ENCODE measurements around the gene CDK18.

Gene CDK18

DNA sequence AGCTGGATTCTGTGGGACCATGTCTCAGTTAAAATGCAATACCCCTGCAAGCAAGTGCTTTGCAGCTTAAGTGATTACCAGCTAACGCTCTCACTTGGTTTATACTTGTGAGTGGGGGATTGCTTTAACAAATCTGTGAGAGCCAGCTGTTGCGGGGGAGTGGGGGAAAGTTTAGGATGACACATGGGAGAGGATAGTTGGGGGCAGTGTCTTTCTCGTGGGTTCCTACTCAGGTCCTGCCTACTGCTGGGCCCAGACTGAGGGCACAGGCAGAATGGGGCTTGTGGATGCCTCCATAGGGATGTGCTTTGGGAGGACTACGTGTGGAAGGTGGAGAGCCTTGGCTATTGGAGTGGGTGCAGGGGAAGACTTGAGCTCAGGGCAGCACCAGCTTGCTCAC, 67.3 kb downstream of the CDK18 start:
- no peak overlapping the region for H3K27ac ChIP-seq
- TF ChIP-seq, protein P1, sequence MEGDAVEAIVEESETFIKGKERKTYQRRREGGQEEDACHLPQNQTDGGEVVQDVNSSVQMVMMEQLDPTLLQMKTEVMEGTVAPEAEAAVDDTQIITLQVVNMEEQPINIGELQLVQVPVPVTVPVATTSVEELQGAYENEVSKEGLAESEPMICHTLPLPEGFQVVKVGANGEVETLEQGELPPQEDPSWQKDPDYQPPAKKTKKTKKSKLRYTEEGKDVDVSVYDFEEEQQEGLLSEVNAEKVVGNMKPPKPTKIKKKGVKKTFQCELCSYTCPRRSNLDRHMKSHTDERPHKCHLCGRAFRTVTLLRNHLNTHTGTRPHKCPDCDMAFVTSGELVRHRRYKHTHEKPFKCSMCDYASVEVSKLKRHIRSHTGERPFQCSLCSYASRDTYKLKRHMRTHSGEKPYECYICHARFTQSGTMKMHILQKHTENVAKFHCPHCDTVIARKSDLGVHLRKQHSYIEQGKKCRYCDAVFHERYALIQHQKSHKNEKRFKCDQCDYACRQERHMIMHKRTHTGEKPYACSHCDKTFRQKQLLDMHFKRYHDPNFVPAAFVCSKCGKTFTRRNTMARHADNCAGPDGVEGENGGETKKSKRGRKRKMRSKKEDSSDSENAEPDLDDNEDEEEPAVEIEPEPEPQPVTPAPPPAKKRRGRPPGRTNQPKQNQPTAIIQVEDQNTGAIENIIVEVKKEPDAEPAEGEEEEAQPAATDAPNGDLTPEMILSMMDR (conservative IDR thresholded peaks at IDR 0.05): no peak

DNA sequence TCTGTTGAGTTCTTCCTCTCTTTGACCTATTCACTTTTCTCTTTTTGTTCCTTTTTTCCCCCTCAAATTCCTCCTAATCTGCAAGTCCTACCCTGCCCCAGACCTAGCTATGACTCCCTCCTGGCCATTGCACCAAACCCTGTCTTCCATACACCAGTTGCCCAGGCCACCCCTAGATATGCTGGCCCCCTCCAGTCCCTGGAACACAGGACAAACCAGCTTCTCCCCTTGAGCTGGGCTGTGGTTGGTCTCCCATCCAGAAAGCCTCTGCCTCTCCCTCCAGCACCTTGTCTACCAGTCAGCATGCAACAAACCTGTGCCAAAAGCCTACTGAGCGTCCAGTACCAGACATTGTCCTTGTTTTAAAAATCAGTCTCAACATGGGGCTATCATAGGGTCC, 68.0 kb downstream of the CDK18 start:
- TF ChIP-seq, protein P1 (conservative IDR thresholded peaks at IDR 0.05): no peak

DNA sequence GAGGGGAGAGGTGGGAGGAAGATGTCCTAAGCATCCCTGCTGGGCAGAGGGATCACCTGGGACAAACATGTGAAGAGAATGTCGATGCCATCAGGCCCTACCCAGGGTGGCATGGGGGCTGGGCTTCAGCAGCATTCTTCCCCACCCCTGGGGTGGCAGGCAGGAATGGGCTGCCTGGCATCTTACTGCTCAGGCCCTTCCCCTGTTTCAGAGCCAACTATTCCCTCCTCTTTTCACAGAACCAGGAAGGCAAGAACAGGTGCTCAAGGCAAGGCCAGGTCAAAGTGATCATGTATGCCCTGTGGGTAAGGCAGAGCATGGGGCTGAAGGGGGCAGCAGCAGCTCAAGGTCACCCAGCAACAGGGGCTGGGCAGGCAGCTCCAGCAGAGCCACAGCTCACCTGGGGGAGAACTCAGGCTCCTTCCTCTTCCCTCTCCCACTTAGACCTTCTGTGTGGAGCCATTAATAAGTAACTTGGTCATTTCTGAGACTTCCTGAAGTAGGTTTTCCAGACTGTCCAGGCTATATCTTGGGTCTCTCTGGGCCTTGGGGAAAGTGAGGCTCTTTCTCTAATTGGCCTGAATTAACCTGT, 70.9 kb downstream of the CDK18 start:
- no peak overlapping the region; the same call in 1 of the 2 replicates for H3K27ac ChIP-seq
- TF ChIP-seq, protein P1 (conservative IDR thresholded peaks at IDR 0.05): no peak

More for the DNA sequence above, 68.0 kb downstream of the CDK18 start:
- no peak overlapping the region for H3K27ac ChIP-seq

- no peak overlapping the region; the same call in 1 of the 2 replicates for H3K27ac ChIP-seq
- TF ChIP-seq, protein P1 (conservative IDR thresholded peaks at IDR 0.05): no peak
Observed at GRCh38 chr1:205576011-205576410, 71.5 kb downstream of the CDK18 start.

DNA sequence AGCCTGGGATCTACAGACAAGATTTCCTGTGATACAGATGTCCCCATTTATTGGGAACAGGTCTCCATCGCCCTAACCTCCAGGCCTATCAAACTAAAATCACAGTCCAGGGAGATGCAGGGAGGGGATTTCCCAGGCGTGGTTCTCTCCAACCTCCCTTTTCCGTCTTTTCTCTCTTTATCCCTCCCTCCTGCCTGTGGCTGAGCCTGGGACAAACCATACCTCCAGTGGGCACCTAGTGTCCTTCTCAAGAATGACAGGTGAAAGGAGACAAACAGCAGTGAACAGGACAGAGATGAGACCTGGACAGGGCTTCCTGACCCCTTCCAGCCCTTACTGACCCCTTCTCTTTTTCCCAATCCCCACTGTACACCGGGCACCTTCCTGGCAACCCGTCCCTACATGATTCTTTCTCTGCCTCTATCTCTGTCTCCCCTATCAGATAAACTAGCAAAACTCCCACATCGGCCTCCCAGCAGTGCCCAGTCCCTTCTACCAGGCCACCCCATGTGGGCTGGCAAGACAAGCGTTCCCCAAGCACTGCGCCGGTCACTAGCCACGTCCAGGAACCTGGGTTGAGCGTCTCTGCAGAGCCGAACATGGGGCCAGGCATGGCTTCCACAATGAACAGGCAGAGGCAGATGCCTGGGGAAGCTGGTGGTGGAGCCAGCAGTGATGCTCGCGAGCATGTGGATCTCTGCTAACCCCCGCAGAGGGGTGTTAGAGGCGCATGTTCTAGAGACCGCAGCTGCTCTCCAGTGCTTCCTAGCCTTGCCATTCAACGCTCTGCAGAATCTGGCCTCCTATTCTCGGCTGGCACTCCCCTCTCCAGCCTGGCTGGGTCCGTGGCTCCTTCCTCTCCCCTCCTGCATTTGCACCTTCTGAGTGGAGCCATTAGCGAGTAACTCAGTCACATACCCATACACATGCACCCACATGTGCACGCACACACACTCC, 72.6 kb downstream of the CDK18 start:
- H3K27ac ChIP-seq: no peak overlapping the region
- TF ChIP-seq, protein P1 (conservative IDR thresholded peaks at IDR 0.05): no peak

- TF ChIP-seq, protein P1 (conservative IDR thresholded peaks at IDR 0.05): no peak
Observed at GRCh38 chr1:205577874-205578658, 73.6 kb downstream of the CDK18 start.

More at GRCh38 chr1:205577874-205578658, 73.6 kb downstream of the CDK18 start:
- H3K27ac ChIP-seq: peak overlapping the region; percentile 80; the same call in 1 of the 2 replicates

Data from VCaP (cell line).